GM12878 (cell line): ENCODE data around the gene CXADR. TPM values are rescaled to one million over a fixed set of nuclear protein-coding genes. Genes with fewer than 3 reads are reported as not detected.

Experiments used
- ATAC-seq: fragments of 200-7000 bp; cut with Tn5 transposase; 3 replicates; pipeline ENCODE4 v1.9.1; 2020; ENCODE audit warnings: mild to moderate bottlenecking, moderate library complexity
- BruUV-seq: library from RNA; stranded (reverse); fragments of 400-500 nt; replicated peaks from 2 replicates; lab custom pipeline; 2021; lab: Mats Ljungman, UMichigan
- CTCF ChIA-PET: fragments of 300-600 bp; sonication (Branson Sonifier 250); formaldehyde crosslinking; extraction: SDS; loops from one replicate; lab custom pipeline; 2021; ENCODE audit warnings: inconsistent platforms; lab: Yijun Ruan, JAX
- POLR2A ChIA-PET: fragments of 350-600 bp; formaldehyde crosslinking; extraction: SDS; loops from one replicate; lab custom pipeline; 2021; ENCODE audit warnings: inconsistent platforms; lab: Charles Lee
- RAD21 ChIA-PET: fragments of 300-600 bp; sonication (Branson Sonifier 250); formaldehyde crosslinking; loops from one replicate; lab custom pipeline; 2023; ENCODE audit warnings: antibody characterized with exemption; ENCODE audit not compliant: unreplicated experiment; lab: Charles Lee
- SMC1A ChIA-PET: fragments of 300-600 bp; sonication (Branson Sonifier 250); formaldehyde crosslinking; loops from one replicate; lab custom pipeline; 2023; ENCODE audit not compliant: unreplicated experiment, uncharacterized antibody; lab: Charles Lee
- DNase-seq: peaks from one replicate; pipeline ENCODE4 v3.0.0-alpha.2; 2011; ENCODE audit warnings: low read depth, low spot score
- FAIRE-seq: peaks from 3 replicates; lab custom pipeline; 2011; peaks lifted over from hg19 to GRCh38; lab: Jason Lieb, UNC
- H2AFZ ChIP-seq: 2 replicates; pipeline ENCODE4 v1.6.0; 2011; ENCODE audit warnings: low read depth, low read length, control low read depth; ENCODE audit not compliant: control insufficient read depth
- H3K27ac ChIP-seq: 2 replicates; pipeline ENCODE4 v1.5.1; 2011; ENCODE audit warnings: control low read depth; ENCODE audit not compliant: control insufficient read depth, insufficient read depth
- H3K27me3 ChIP-seq, 2 experiments: replicated peaks in 1 of 2; 2 replicates each; pipeline versions ENCODE4 v1.6.0 to v1.6.1; 2011; ENCODE audit warnings: low read length in 1 of 2; ENCODE audit not compliant: control insufficient read depth in 2 of 2, insufficient read depth in 2 of 2
- H3K36me3 ChIP-seq, 2 experiments: 2 replicates each; pipeline ENCODE4 v1.5.1; 2011; ENCODE audit warnings: low read length in 1 of 2; ENCODE audit not compliant: control insufficient read depth in 2 of 2, insufficient read depth in 2 of 2
- H3K4me1 ChIP-seq: 2 replicates; pipeline ENCODE4 v1.6.1; 2011; ENCODE audit warnings: mild to moderate bottlenecking, low read length, moderate library complexity, mixed read lengths; ENCODE audit not compliant: control insufficient read depth, insufficient read depth
- H3K4me2 ChIP-seq: 2 replicates; pipeline ENCODE4 v1.6.0; 2011; ENCODE audit warnings: control low read depth; ENCODE audit not compliant: control insufficient read depth, insufficient read depth
- H3K4me3 ChIP-seq: fragments of 200-600 bp; sonication (generic); 2 replicates; pipeline ENCODE4 v1.5.1; 2016
- H3K79me2 ChIP-seq: 2 replicates; pipeline ENCODE4 v1.6.0; 2011; ENCODE audit warnings: low read length; ENCODE audit not compliant: control insufficient read depth, insufficient read depth
- H3K9ac ChIP-seq: 2 replicates; pipeline ENCODE4 v1.8.0; 2011; ENCODE audit warnings: low read length, control low read depth, mixed read lengths; ENCODE audit not compliant: control insufficient read depth, insufficient read depth
- H3K9me3 ChIP-seq: replicated peaks from 3 replicates; pipeline ENCODE4 v1.5.1; 2011; ENCODE audit warnings: mild to moderate bottlenecking, low read length; ENCODE audit not compliant: control insufficient read depth, insufficient read depth
- H4K20me1 ChIP-seq: 2 replicates; pipeline ENCODE4 v1.6.0; 2011; ENCODE audit not compliant: control insufficient read depth, insufficient read depth
- CEBPZ ChIP-seq: fragments of 150-350 bp; IDR thresholded peaks from 2 replicates; pipeline ENCODE4 v1.6.1; 2016; ENCODE audit warnings: low read depth, low read length
- CHD1 ChIP-seq: IDR thresholded peaks from 2 replicates; pipeline ENCODE4 v1.6.1; 2012; ENCODE audit warnings: low read depth, low read length, improper control_type of control experiment
- FOXK2 ChIP-seq: fragments of 450-650 bp; IDR thresholded peaks from 2 replicates; pipeline ENCODE4 v1.6.1; 2017; ENCODE audit warnings: mild to moderate bottlenecking, moderate library complexity
- PKNOX1 ChIP-seq: fragments of 450-650 bp; IDR thresholded peaks from 2 replicates; pipeline ENCODE4 v1.6.1; 2016; ENCODE audit warnings: mild to moderate bottlenecking
- ZNF274 ChIP-seq: IDR thresholded peaks from one replicate; pipeline ENCODE4 v1.8.0; 2011; ENCODE audit not compliant: insufficient read length, insufficient read depth
- WGBS: methylation state at CpG from one replicate; pipeline ENCODE4 v1.1.6; 2016; ENCODE audit warnings: low lambda C conversion rate; ENCODE audit not compliant: insufficient replicate concordance, insufficient coverage; ENCODE audit errors: missing lambda C conversion rate; 5-methylcytosine and 5-hydroxymethylcytosine counted together
- in situ Hi-C: fragments of 300-500 bp; cut with MboI; formaldehyde crosslinking; loops from 9 replicates; pipeline ENCODE4 v1.14.3; 2018; ENCODE audit warnings: mixed read lengths
- intact Hi-C: fragments of 100-400 bp; cut with micrococcal nuclease; formaldehyde crosslinking; loops from one replicate; pipeline ENCODE4 v1.14.2; 2022; ENCODE audit not compliant: unreplicated experiment
- polyA plus RNA-seq, 11 experiments: library from polyadenylated mRNA; depleted of rRNA in 4 of 11; unstranded in 6 of 11; stranded (reverse) in 5 of 11; fragments of >200 nt; fragmentation: Nextera tagmentation in 4 of 11; fragmentation: Illumina TruSeq in 1 of 11; extraction: Ambion mirVana in 4 of 11; extraction: Trizol in 1 of 11; gene quantifications; 1 replicate in 1 of 11; 2 replicates in 10 of 11; pipeline versions ENCODE4 v1.2.1 to v1.2.3, GENCODE V29; 2011 to 2016; ENCODE audit warnings: inconsistent platforms in 2 of 11, missing spikeins in 2 of 11, low read depth in 1 of 11
- total RNA-seq, 4 experiments: library from RNA; depleted of rRNA in 3 of 4; stranded (reverse); fragments of >200 nt in 3 of 4; fragmentation: Illumina TruSeq in 1 of 4; extraction: Trizol in 1 of 4; gene quantifications; 2 replicates each; pipeline versions ENCODE4 v1.2.1 to v1.2.3, GENCODE V29; 2013 to 2021

CXADR gene
- total and polyA plus RNA-seq, 10 of the 15 experiments (the other 5 are each of a cell fraction or from before 2014, with no cell fraction given), result 0.01 to 0.64 (median 0.13) TPM

- H3K4me2 ChIP-seq, result no peak overlapping the region
- no peak for DNase-seq
- H3K4me1 ChIP-seq, result no peaks in the 10 kb centered on the region
- H3K9me3 ChIP-seq, result no peaks in the 10 kb centered on the region
- no peak overlapping the region for H3K4me3 ChIP-seq
- 14% methylated on average over 2 of the region's 2 CpGs for WGBS
- RAD21 ChIA-PET, result no interaction called here
- CTCF ChIA-PET, result no interaction called here
- H3K79me2 ChIP-seq, result no peaks in the 10 kb centered on the region
- no peak for FAIRE-seq
- H3K27me3 ChIP-seq, result no peaks in the 10 kb centered on the region
- no peak overlapping the region for H3K27ac ChIP-seq
- ATAC-seq, result no peak
- no TSS peak for BruUV-seq
- no peaks in the 10 kb centered on the region for H3K36me3 ChIP-seq
- no peak for TF ChIP-seq ZNF274
- no peak for TF ChIP-seq CHD1
- no peak for TF ChIP-seq CEBPZ
- TF ChIP-seq FOXK2, result no peak
- no peak for TF ChIP-seq PKNOX1
- TF ChIP-seq, all 136 proteins: peak for 0
- ChIA-PET SMC1A (no interaction called here), POLR2A (no interaction called here)
- H3K9ac ChIP-seq, result no peak overlapping the region
- no peaks in the 10 kb centered on the region for H4K20me1 ChIP-seq
- intact Hi-C loops, result no loop called here
- no peak overlapping the region for H2AFZ ChIP-seq
- in situ Hi-C loops, result no loop called here
Measured at GRCh38 chr21:17578876-17579275, 66.0 kb downstream of the CXADR start.
